GM18511 (cell line): ENCODE data around the gene RGS6.

Source experiments
- ATAC-seq: cut with Tn5 transposase; IDR thresholded peaks from one replicate; pipeline ENCODE4 v1.9.1; 2021; ENCODE audit warnings: mild to moderate bottlenecking, moderate library complexity; ENCODE audit not compliant: unreplicated experiment

The RGS6 gene

GRCh38 chr14:72305561-72305960 is 373.3 kb downstream of the RGS6 start:
- ATAC-seq: no peak

- ATAC-seq: no peak
Observed at GRCh38 chr14:72308967-72309485, 376.8 kb downstream of the RGS6 start.

- ATAC-seq: no peak
Observed at GRCh38 chr14:72311116-72311515, 378.9 kb downstream of the RGS6 start.

- ATAC-seq: no peak
Observed at GRCh38 chr14:72311516-72311915, 379.3 kb downstream of the RGS6 start.

GRCh38 chr14:72314808-72315435 is 382.7 kb downstream of the RGS6 start:
- ATAC-seq: no peak

- no peak for ATAC-seq
Observed at GRCh38 chr14:72315714-72316113, 383.5 kb downstream of the RGS6 start.

GRCh38 chr14:72318648-72319047 is 386.4 kb downstream of the RGS6 start:
- no peak for ATAC-seq

- no peak for ATAC-seq
Observed at GRCh38 chr14:72332046-72332445, 399.8 kb downstream of the RGS6 start.

- no peak for ATAC-seq
Observed at GRCh38 chr14:72332871-72333270, 400.6 kb downstream of the RGS6 start.

- no peak for ATAC-seq
Observed at GRCh38 chr14:72333357-72333756, 401.1 kb downstream of the RGS6 start.

GRCh38 chr14:72336311-72336980 is 404.2 kb downstream of the RGS6 start:
- no peak for ATAC-seq

- ATAC-seq: no peak
Observed at GRCh38 chr14:72341237-72341636, 409.0 kb downstream of the RGS6 start.

- ATAC-seq: no peak
Observed at GRCh38 chr14:72341686-72342085, 409.5 kb downstream of the RGS6 start.

- ATAC-seq: no peak
Observed at GRCh38 chr14:72347118-72347517, 414.9 kb downstream of the RGS6 start.

- ATAC-seq: no peak
Observed at GRCh38 chr14:72350215-72350614, 418.0 kb downstream of the RGS6 start.

- no peak for ATAC-seq
Observed at GRCh38 chr14:72352012-72352411, 419.8 kb downstream of the RGS6 start.

- no peak for ATAC-seq
Observed at GRCh38 chr14:72366619-72367018, 434.4 kb downstream of the RGS6 start.

GRCh38 chr14:72369106-72369505 is 436.9 kb downstream of the RGS6 start:
- no peak for ATAC-seq

GRCh38 chr14:72377016-72377415 is 444.8 kb downstream of the RGS6 start:
- ATAC-seq: no peak

- ATAC-seq: no peak
Observed at GRCh38 chr14:72380456-72380855, 448.2 kb downstream of the RGS6 start.

- no peak for ATAC-seq
Observed at GRCh38 chr14:72383865-72384264, 451.6 kb downstream of the RGS6 start.

- ATAC-seq: no peak
Observed at GRCh38 chr14:72387726-72388125, 455.5 kb downstream of the RGS6 start.

GRCh38 chr14:72389200-72389599 is 457.0 kb downstream of the RGS6 start:
- ATAC-seq: no peak
